Stimulated activated CD4-positive, alpha-beta T cell treated with anti-CD3 and anti-CD28 coated beads, Interleukin-12 subunit alpha, Interleukin-12 subunit beta, amount 100 ng/mL, for 24 hours (primary cell): ENCODE data around the gene HINT1.

ENCODE experiments used
- DNase-seq, 2 experiments: peaks; one replicate each; pipeline ENCODE4 v3.0.0-alpha.2; 2020; ENCODE audit warnings: low read depth in 2 of 2

HINT1 gene

DNA sequence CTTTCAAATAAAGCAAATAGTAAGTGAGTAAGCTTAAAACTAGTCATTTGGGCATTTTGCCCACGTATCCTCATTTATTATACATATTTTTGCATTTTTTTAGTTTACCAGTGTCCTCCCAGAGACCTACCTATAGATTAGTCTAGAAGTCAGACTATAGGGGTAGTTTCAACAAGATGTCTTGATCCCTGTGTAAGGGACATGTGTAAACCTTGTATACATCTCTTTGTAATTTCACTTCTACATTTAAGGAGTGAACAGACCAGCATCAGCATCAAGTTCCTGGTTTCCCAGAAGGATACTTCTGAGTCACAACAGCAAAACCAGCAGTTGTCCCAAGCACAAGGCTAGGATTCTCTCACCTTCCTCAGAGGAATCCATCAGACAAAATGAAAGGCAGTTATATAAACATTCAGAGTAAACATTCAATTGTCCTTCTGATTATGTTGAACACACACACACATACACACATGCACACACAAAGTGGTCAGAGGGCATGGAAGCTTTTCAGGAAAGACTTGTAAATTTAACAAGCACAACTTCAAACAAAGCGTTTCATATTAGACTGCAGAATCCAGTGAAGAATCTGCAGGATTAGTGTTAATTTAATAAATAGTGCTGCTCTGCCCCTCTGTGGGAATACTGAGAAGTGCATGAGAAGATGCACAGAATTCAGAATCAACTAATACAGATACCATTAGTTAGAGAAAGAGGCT, 55.4 kb downstream of the HINT1 start:
- DNase-seq = no peak
